Measurements from ENCODE around the gene DLG2. TPM values are rescaled to one million over a fixed set of nuclear protein-coding genes. Genes with fewer than 3 reads are reported as not detected.

DLG2 gene
- total RNA-seq, 1 experiment from 2014 or later = 17.5 TPM

GRCh38 chr11:84714316-84714780 lies 912.8 kb downstream of the DLG2 start (continued):
- TF ChIP-seq ARID4B (CRISPR knock-in tag; IDR thresholded peaks at IDR 0.05; ENCODE audit: borderline replicate concordance) (no peak), ZSCAN18 (CRISPR knock-in tag; IDR thresholded peaks at IDR 0.05) (0 out of 2 replicates have a peak, but pooled peaks have one; percentile 72), IRF1 (CRISPR knock-in tag; IDR thresholded peaks at IDR 0.05) (peak; percentile 67; the same call in 1 of the 2 replicates), OVOL2 (CRISPR knock-in tag; IDR thresholded peaks at IDR 0.05; ENCODE audit: borderline replicate concordance) (no peak), ZNF512 (CRISPR knock-in tag; IDR thresholded peaks at IDR 0.05; ENCODE audit: borderline replicate concordance) (0 out of 2 replicates have a peak, but pooled peaks have one; percentile 86), ZNF532 (CRISPR knock-in tag; IDR thresholded peaks at IDR 0.05; ENCODE audit: borderline replicate concordance) (no peak), HMGA2 (CRISPR knock-in tag; IDR thresholded peaks at IDR 0.05) (no peak), ZNF232 (CRISPR knock-in tag; IDR thresholded peaks at IDR 0.05) (peak; percentile 74; the same call in 1 of the 2 replicates), ZNF423 (CRISPR knock-in tag; IDR thresholded peaks at IDR 0.05) (no peak)

- Mint-ChIP-seq H3K9me3 (0 out of 2 replicates have a peak, but pooled peaks cover 3% of the 10 kb centered on the region), H3K27me3 (ENCODE audit: low read depth) (no peaks in the 10 kb centered on the region), H3K4me1 (peaks cover 58% of the 10 kb centered on the region), H3K4me3 (peak overlapping the region; percentile 5; the same call in 1 of the 2 replicates), H3K27ac (peak overlapping the region; percentile 91), H3K36me3 (no peaks in the 10 kb centered on the region)
- DNase-seq (ENCODE audit: low spot score) = no peak
- ChIA-PET POLR2A (no interaction called here), CTCF (interaction anchor here (0.5 to 2.4 kb wide), 4 partner anchors 28 to 455 kb away, joined by 3 to 8 read pairs (median 3); no protein-coding TSS in a partner anchor)
- TF ChIP-seq KAT7 (CRISPR knock-in tag; IDR thresholded peaks at IDR 0.05; ENCODE audit: borderline replicate concordance) = no peak
- TF ChIP-seq ZNF219 (CRISPR knock-in tag; IDR thresholded peaks at IDR 0.05; ENCODE audit: borderline replicate concordance) = no peak
- peak; percentile 90; the same call in 1 of the 2 replicates for TF ChIP-seq TEAD1 (CRISPR knock-in tag; IDR thresholded peaks at IDR 0.05)
- peak; percentile 94 for ATAC-seq
These were observed 935.3 kb downstream of the DLG2 start for GRCh38 chr11:84691830-84692229.

All from WTC11 (cell line).